ENCODE results near the gene CNEP1R1.

The CNEP1R1 gene

GRCh38 chr16:50021544-50021943 is 3.5 kb upstream of the CNEP1R1 start:
- peak; percentile 15 for DNase-seq

- no peak for DNase-seq
Observed at GRCh38 chr16:50023641-50024040, 1.4 kb upstream of the CNEP1R1 start.

- no peak for DNase-seq
Observed at GRCh38 chr16:50024207-50024606, 818 bp upstream of the CNEP1R1 start.

- peak; percentile 20 for DNase-seq
Observed at GRCh38 chr16:50025537-50025931, 509 bp downstream of the CNEP1R1 start.

GRCh38 chr16:50027829-50028228 is 2.8 kb downstream of the CNEP1R1 start:
- no peak for DNase-seq

GRCh38 chr16:50035468-50035992 is 10.5 kb downstream of the CNEP1R1 start:
- no peak for DNase-seq

GRCh38 chr16:50036426-50036825 is 11.4 kb downstream of the CNEP1R1 start:
- DNase-seq = no peak

GRCh38 chr16:50037662-50038220 is 12.7 kb downstream of the CNEP1R1 start:
- no peak for DNase-seq

GRCh38 chr16:50038286-50038685 is 13.3 kb downstream of the CNEP1R1 start:
- no peak for DNase-seq

- DNase-seq = no peak
Observed at GRCh38 chr16:50038756-50039529, 13.9 kb downstream of the CNEP1R1 start.

GRCh38 chr16:50040018-50040417 is 15.0 kb downstream of the CNEP1R1 start:
- DNase-seq = no peak

- no peak for DNase-seq
Observed at GRCh38 chr16:50040710-50041109, 15.7 kb downstream of the CNEP1R1 start.

- DNase-seq = no peak
Observed at GRCh38 chr16:50043358-50043757, 18.3 kb downstream of the CNEP1R1 start.

GRCh38 chr16:50045412-50045811 is 20.4 kb downstream of the CNEP1R1 start:
- DNase-seq = no peak

- DNase-seq = no peak
Observed at GRCh38 chr16:50046853-50047252, 21.8 kb downstream of the CNEP1R1 start.

GRCh38 chr16:50047864-50048263 is 22.8 kb downstream of the CNEP1R1 start:
- no peak for DNase-seq

GRCh38 chr16:50050802-50051201 is 25.8 kb downstream of the CNEP1R1 start:
- DNase-seq = no peak

GRCh38 chr16:50056226-50056625 is 31.2 kb downstream of the CNEP1R1 start:
- no peak for DNase-seq

- no peak for DNase-seq
Observed at GRCh38 chr16:50058091-50058771, 33.2 kb downstream of the CNEP1R1 start.

GRCh38 chr16:50059111-50059510 is 34.1 kb downstream of the CNEP1R1 start:
- no peak for DNase-seq

GRCh38 chr16:50059669-50060068 is 34.6 kb downstream of the CNEP1R1 start:
- DNase-seq = no peak

GRCh38 chr16:50061326-50061725 is 36.3 kb downstream of the CNEP1R1 start:
- DNase-seq = no peak

GRCh38 chr16:50065241-50065623 is 40.2 kb downstream of the CNEP1R1 start:
- DNase-seq = no peak
